OCI-LY1 (cell line): ENCODE data around the gene CNTNAP2.

ENCODE experiments used
- H2AFZ ChIP-seq: fragments of 200-600 bp; sonication (generic), shearing (Covaris generic); 2 replicates; pipeline ENCODE4 v1.6.0; 2014; ENCODE audit warnings: antibody characterized with exemption, mild to moderate bottlenecking, low read length
- H3F3A ChIP-seq: fragments of 200-600 bp; sonication (generic), shearing (Covaris generic); 2 replicates; pipeline ENCODE4 v1.6.0; 2014; ENCODE audit warnings: mild to moderate bottlenecking, antibody characterized with exemption, low read length, moderate library complexity; ENCODE audit not compliant: insufficient read depth
- H3K27ac ChIP-seq: fragments of 200-600 bp; sonication (generic); 2 replicates; pipeline ENCODE4 v1.5.1; 2014; ENCODE audit warnings: low read length, mixed run types, mild to moderate bottlenecking, low read depth; ENCODE audit not compliant: poor library complexity, severe bottlenecking
- H3K27me3 ChIP-seq: fragments of 200-600 bp; sonication (generic); 2 replicates; pipeline ENCODE4 v1.6.0; 2014; ENCODE audit warnings: antibody characterized with exemption, mild to moderate bottlenecking, low read length, moderate library complexity; ENCODE audit not compliant: insufficient read depth
- H3K36me3 ChIP-seq: fragments of 200-600 bp; sonication (generic); 2 replicates; pipeline ENCODE4 v1.6.1; 2014; ENCODE audit warnings: mild to moderate bottlenecking, antibody characterized with exemption, low read length, moderate library complexity, mixed read lengths; ENCODE audit not compliant: insufficient read depth
- H3K4me1 ChIP-seq: fragments of 200-600 bp; sonication (generic); 2 replicates; pipeline ENCODE4 v1.5.1; 2014; ENCODE audit warnings: mild to moderate bottlenecking, low read length, moderate library complexity; ENCODE audit not compliant: insufficient read depth, severe bottlenecking
- H3K4me2 ChIP-seq: fragments of 200-600 bp; sonication (generic), shearing (Covaris generic); 2 replicates; pipeline ENCODE4 v1.6.1; 2014; ENCODE audit warnings: low read length
- H3K4me3 ChIP-seq: fragments of 200-600 bp; sonication (generic); 2 replicates; pipeline ENCODE4 v1.5.1; 2014; ENCODE audit warnings: low read length, low read depth, mild to moderate bottlenecking, mixed read lengths; ENCODE audit not compliant: poor library complexity, severe bottlenecking
- H3K79me2 ChIP-seq: fragments of 200-600 bp; shearing (Covaris generic); 2 replicates; pipeline ENCODE4 v1.6.1; 2016; ENCODE audit warnings: mixed run types, low read length, mixed read lengths; ENCODE audit not compliant: insufficient read depth
- H3K9ac ChIP-seq: fragments of 200-600 bp; sonication (generic), shearing (Covaris generic); 2 replicates; pipeline ENCODE4 v1.6.1; 2014; ENCODE audit warnings: mild to moderate bottlenecking, low read length, mixed read lengths
- H3K9me2 ChIP-seq: fragments of 200-600 bp; sonication (generic), shearing (Covaris generic); 2 replicates; pipeline ENCODE4 v1.6.1; 2014; ENCODE audit warnings: low read depth, mild to moderate bottlenecking, low read length, mixed read lengths
- H3K9me3 ChIP-seq: fragments of 200-600 bp; shearing (Covaris generic); 2 replicates; pipeline ENCODE4 v1.6.1; 2014; ENCODE audit warnings: low read length, mixed read lengths
- H4K20me1 ChIP-seq: fragments of 200-600 bp; sonication (generic), shearing (Covaris generic); 2 replicates; pipeline ENCODE4 v1.6.0; 2016; ENCODE audit warnings: mild to moderate bottlenecking, low read length; ENCODE audit not compliant: insufficient read depth
- CTCF ChIP-seq: fragments of 200-600 bp; sonication (generic), shearing (Covaris generic); IDR thresholded peaks from 2 replicates; pipeline ENCODE4 v1.5.1; 2017; ENCODE audit warnings: mild to moderate bottlenecking, antibody characterized with exemption, low read length, moderate library complexity, mixed read lengths
- EZH2 ChIP-seq: fragments of 200-600 bp; sonication (generic), shearing (Covaris generic); IDR thresholded peaks from 2 replicates; pipeline ENCODE4 v1.8.0; 2017; ENCODE audit warnings: borderline replicate concordance, mixed run types, mild to moderate bottlenecking, antibody characterized with exemption, low read length, moderate library complexity, mixed read lengths

CNTNAP2 gene

GRCh38 chr7:146405737-146406136 lies 289.1 kb downstream of the CNTNAP2 start:
- no peak for TF ChIP-seq EZH2
- TF ChIP-seq CTCF = no peak
- no peaks in the 10 kb centered on the region for H3K9me2 ChIP-seq
- no peak overlapping the region for H3K27ac ChIP-seq

GRCh38 chr7:146411975-146412374 lies 295.4 kb downstream of the CNTNAP2 start:
- Histone ChIP-seq H2AFZ (peak overlapping the region; percentile 70), H3K4me1 (peaks cover 49% of the 10 kb centered on the region), H3K4me2 (peak overlapping the region; percentile 64; the same call in 1 of the 2 replicates), H3K9me2 (no peaks in the 10 kb centered on the region), H3K27me3 (no peaks in the 10 kb centered on the region), H3F3A (no peaks in the 10 kb centered on the region), H3K4me3 (no peak overlapping the region), H3K27ac (peak overlapping the region; percentile 60), H3K9me3 (0 out of 2 replicates have a peak, but pooled peaks cover 2% of the 10 kb centered on the region), H3K79me2 (no peaks in the 10 kb centered on the region), H4K20me1 (no peaks in the 10 kb centered on the region), H3K36me3 (no peaks in the 10 kb centered on the region), H3K9ac (no peak overlapping the region; the same call in 1 of the 2 replicates)
- no peak for TF ChIP-seq EZH2
- no peak for TF ChIP-seq CTCF

More at GRCh38 chr7:146405737-146406136, 289.1 kb downstream of the CNTNAP2 start:
- Histone ChIP-seq H3F3A (no peaks in the 10 kb centered on the region), H3K4me2 (no peak overlapping the region), H2AFZ (peak overlapping the region; percentile 70; the same call in 1 of the 2 replicates), H3K27me3 (no peaks in the 10 kb centered on the region), H3K4me1 (peaks cover 33% of the 10 kb centered on the region), H3K79me2 (no peaks in the 10 kb centered on the region), H3K9ac (no peak overlapping the region), H3K9me3 (0 out of 2 replicates have a peak, but pooled peaks cover 9% of the 10 kb centered on the region), H3K36me3 (no peaks in the 10 kb centered on the region), H4K20me1 (no peaks in the 10 kb centered on the region), H3K4me3 (no peak overlapping the region)

GRCh38 chr7:146412781-146413180 lies 296.2 kb downstream of the CNTNAP2 start:
- H3F3A ChIP-seq = no peaks in the 10 kb centered on the region
- H3K9me2 ChIP-seq = no peaks in the 10 kb centered on the region
- peak overlapping the region; percentile 70 for H2AFZ ChIP-seq
- H3K27ac ChIP-seq = peak overlapping the region; percentile 60
- no peaks in the 10 kb centered on the region for H3K9me3 ChIP-seq
- H3K27me3 ChIP-seq = no peaks in the 10 kb centered on the region
- peak overlapping the region; percentile 64 for H3K4me2 ChIP-seq
- H3K4me1 ChIP-seq = peaks cover 53% of the 10 kb centered on the region
- TF ChIP-seq CTCF (no peak), EZH2 (no peak)
- no peaks in the 10 kb centered on the region for H3K36me3 ChIP-seq
- H4K20me1 ChIP-seq = no peaks in the 10 kb centered on the region
- peak overlapping the region; percentile 35 for H3K9ac ChIP-seq
- H3K4me3 ChIP-seq = peak overlapping the region; percentile 35
- no peaks in the 10 kb centered on the region for H3K79me2 ChIP-seq
